Parathyroid adenoma (tissue), 2 donors: ENCODE results near the gene SLC5A3.

Experiments
- H2AFZ ChIP-seq: fragments of 300-600 bp; sonication (generic); one replicate; pipeline ENCODE4 v1.7.0; 2017; ENCODE audit warnings: antibody characterized with exemption, mild to moderate bottlenecking
- H3K27ac ChIP-seq: fragments of 300-600 bp; sonication (generic); one replicate; pipeline ENCODE4 v1.7.0; 2017
- H3K27me3 ChIP-seq: fragments of 300-600 bp; sonication (generic); one replicate; pipeline ENCODE4 v1.7.0; 2017; ENCODE audit warnings: low read length; ENCODE audit not compliant: control insufficient read depth, insufficient read depth
- H3K36me3 ChIP-seq: fragments of 300-600 bp; sonication (generic); one replicate; pipeline ENCODE4 v1.7.0; 2017; ENCODE audit warnings: low read length; ENCODE audit not compliant: control insufficient read depth, insufficient read depth
- H3K4me1 ChIP-seq: fragments of 300-600 bp; sonication (generic); one replicate; pipeline ENCODE4 v1.7.0; 2017; ENCODE audit warnings: control low read depth
- H3K4me2 ChIP-seq: fragments of 300-600 bp; sonication (generic); one replicate; pipeline ENCODE4 v1.7.0; 2017; ENCODE audit warnings: low read length
- H3K4me3 ChIP-seq: fragments of 300-600 bp; sonication (generic); one replicate; pipeline ENCODE4 v1.7.0; 2017; ENCODE audit warnings: low read depth, low read length
- H3K79me2 ChIP-seq: fragments of 300-600 bp; sonication (generic); one replicate; pipeline ENCODE4 v1.7.0; 2017; ENCODE audit warnings: control low read depth
- H3K9ac ChIP-seq: fragments of 300-600 bp; sonication (generic); one replicate; pipeline ENCODE4 v1.7.0; 2017; ENCODE audit warnings: mild to moderate bottlenecking
- H3K9me3 ChIP-seq: fragments of 300-600 bp; sonication (generic); one replicate; pipeline ENCODE4 v1.7.0; 2017; ENCODE audit warnings: low read length; ENCODE audit not compliant: control insufficient read depth
- TF ChIP-seq, protein P1 (sequence below): fragments of 300-600 bp; sonication (generic); IDR thresholded peaks from one replicate; pipeline ENCODE4 v1.7.0; 2017; ENCODE audit warnings: antibody characterized with exemption, mild to moderate bottlenecking
- donor health status: primary hyperparathyroidism.

The SLC5A3 gene

DNA sequence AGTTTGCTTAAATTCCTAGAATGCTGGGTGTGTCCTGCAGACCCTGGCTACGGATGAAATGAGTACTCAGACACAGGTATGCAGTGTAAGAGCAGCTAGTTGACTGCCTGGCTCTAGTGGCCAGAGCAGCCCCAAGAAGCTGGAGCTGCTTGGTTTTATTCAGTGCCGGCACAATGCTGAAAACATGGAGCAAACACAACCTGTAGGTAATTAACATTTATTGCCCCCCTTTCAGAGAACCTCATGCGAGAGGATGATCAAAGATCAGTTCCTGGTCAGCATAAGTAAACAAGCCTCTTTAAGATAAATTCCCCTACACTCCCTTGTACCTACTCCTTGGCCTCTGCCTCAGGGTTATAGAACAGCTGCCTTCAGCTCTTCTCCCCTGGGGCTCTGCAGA, 43.2 kb downstream of the SLC5A3 start:
- Histone ChIP-seq H3K4me3 (no peak overlapping the region), H3K36me3 (no peaks in the 10 kb centered on the region), H3K27me3 (no peaks in the 10 kb centered on the region), H3K4me2 (no peak overlapping the region), H3K4me1 (peaks cover 5% of the 10 kb centered on the region), H2AFZ (no peak overlapping the region), H3K27ac (no peak overlapping the region), H3K79me2 (peaks cover 3% of the 10 kb centered on the region), H3K9ac (no peak overlapping the region), H3K9me3 (no peaks in the 10 kb centered on the region)
- TF ChIP-seq, protein P1, sequence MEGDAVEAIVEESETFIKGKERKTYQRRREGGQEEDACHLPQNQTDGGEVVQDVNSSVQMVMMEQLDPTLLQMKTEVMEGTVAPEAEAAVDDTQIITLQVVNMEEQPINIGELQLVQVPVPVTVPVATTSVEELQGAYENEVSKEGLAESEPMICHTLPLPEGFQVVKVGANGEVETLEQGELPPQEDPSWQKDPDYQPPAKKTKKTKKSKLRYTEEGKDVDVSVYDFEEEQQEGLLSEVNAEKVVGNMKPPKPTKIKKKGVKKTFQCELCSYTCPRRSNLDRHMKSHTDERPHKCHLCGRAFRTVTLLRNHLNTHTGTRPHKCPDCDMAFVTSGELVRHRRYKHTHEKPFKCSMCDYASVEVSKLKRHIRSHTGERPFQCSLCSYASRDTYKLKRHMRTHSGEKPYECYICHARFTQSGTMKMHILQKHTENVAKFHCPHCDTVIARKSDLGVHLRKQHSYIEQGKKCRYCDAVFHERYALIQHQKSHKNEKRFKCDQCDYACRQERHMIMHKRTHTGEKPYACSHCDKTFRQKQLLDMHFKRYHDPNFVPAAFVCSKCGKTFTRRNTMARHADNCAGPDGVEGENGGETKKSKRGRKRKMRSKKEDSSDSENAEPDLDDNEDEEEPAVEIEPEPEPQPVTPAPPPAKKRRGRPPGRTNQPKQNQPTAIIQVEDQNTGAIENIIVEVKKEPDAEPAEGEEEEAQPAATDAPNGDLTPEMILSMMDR = no peak

DNA sequence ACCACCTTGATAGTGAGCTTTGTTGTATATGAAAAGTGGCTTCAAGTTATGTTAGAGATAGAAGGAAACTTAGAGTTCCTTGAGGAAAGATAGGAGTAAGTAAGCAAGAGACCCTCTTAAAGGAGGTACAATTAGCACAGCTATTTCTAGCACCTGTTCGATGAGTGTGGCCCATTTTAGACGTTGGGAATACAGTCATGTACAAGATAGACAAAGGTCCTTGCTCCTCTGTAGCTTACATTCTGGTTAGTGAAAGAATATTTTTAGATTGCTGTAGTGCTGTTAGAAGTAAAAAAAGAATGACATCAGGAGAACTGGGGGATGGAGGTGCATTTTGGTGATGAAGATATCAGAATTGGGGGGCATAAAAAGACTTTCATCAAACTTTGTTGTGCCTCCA, 47.5 kb downstream of the SLC5A3 start:
- Histone ChIP-seq H3K4me3 (no peak overlapping the region), H3K9me3 (no peaks in the 10 kb centered on the region), H3K4me1 (peaks cover 2% of the 10 kb centered on the region), H3K4me2 (no peak overlapping the region), H3K27me3 (no peaks in the 10 kb centered on the region), H3K9ac (no peak overlapping the region), H3K27ac (no peak overlapping the region), H2AFZ (no peak overlapping the region), H3K79me2 (no peaks in the 10 kb centered on the region), H3K36me3 (no peaks in the 10 kb centered on the region)
- TF ChIP-seq, protein P1 = no peak

DNA sequence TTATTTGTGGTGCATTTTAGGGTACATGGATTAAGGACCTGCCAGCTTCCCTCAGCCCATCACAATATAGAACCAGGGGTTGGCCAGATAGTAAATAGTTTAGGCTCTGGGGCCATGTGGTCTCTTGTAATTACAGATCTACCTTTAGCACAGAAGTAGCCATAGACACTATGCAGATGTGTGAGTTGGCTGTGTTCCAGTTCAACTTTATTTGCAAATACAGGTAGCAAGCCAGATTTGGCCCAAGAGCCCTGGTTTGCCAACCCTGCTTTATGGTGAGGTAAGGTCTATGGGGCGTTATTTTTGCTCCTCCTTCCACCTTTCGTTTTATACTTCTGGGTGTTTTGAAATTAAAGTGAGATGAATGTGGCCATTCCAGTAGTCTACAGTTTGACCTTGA, 48.7 kb downstream of the SLC5A3 start:
- Histone ChIP-seq H3K27me3 (no peaks in the 10 kb centered on the region), H3K9ac (no peak overlapping the region), H3K4me2 (no peak overlapping the region), H3K4me1 (peaks cover 2% of the 10 kb centered on the region), H3K9me3 (no peaks in the 10 kb centered on the region), H2AFZ (no peak overlapping the region), H3K27ac (no peak overlapping the region), H3K79me2 (no peaks in the 10 kb centered on the region), H3K36me3 (no peaks in the 10 kb centered on the region), H3K4me3 (no peak overlapping the region)
- TF ChIP-seq, protein P1 = no peak
